RWPE2 (cell line): ENCODE data around the gene RAC3.

ENCODE experiments used
- ATAC-seq: fragments of 200-7000 bp; cut with Tn5 transposase; 3 replicates; pipeline ENCODE4 v1.9.1; 2021; ENCODE audit warnings: low read depth
- DNase-seq: peaks from one replicate; pipeline ENCODE4 v3.0.0-alpha.2; 2020; ENCODE audit warnings: low spot score
- H3K27ac ChIP-seq: fragments of 450-650 bp; 2 replicates; pipeline ENCODE4 v1.5.1; 2017; ENCODE audit warnings: mild to moderate bottlenecking; ENCODE audit not compliant: poor library complexity, severe bottlenecking
- H3K27me3 ChIP-seq: fragments of 250-450 bp; sonication (Bioruptor Pico); 2 replicates; pipeline ENCODE4 v1.5.1; 2021; ENCODE audit warnings: mild to moderate bottlenecking, moderate library complexity; ENCODE audit not compliant: insufficient read depth, poor library complexity, severe bottlenecking
- H3K36me3 ChIP-seq: fragments of 250-450 bp; sonication (Bioruptor Pico); 2 replicates; pipeline ENCODE4 v1.5.1; 2020; ENCODE audit warnings: low read depth, mild to moderate bottlenecking, moderate library complexity
- H3K4me1 ChIP-seq: fragments of 250-450 bp; sonication (Bioruptor Pico); 2 replicates; pipeline ENCODE4 v1.5.1; 2021; ENCODE audit warnings: mild to moderate bottlenecking, moderate library complexity; ENCODE audit not compliant: insufficient read depth, poor library complexity, severe bottlenecking
- H3K4me3 ChIP-seq: fragments of 250-450 bp; sonication (Bioruptor Pico); 2 replicates; pipeline ENCODE4 v1.5.1; 2021; ENCODE audit warnings: mild to moderate bottlenecking, moderate library complexity; ENCODE audit not compliant: severe bottlenecking
- H3K9me3 ChIP-seq: fragments of 250-450 bp; sonication (Bioruptor Pico); 2 replicates; pipeline ENCODE4 v1.5.1; 2021; ENCODE audit warnings: mild to moderate bottlenecking, moderate library complexity; ENCODE audit not compliant: severe bottlenecking
- TF ChIP-seq, protein P1 (sequence below): fragments of 450-650 bp; IDR thresholded peaks from one replicate; pipeline ENCODE4 v1.5.1; 2017; ENCODE audit warnings: mild to moderate bottlenecking, moderate library complexity; ENCODE audit not compliant: poor library complexity, severe bottlenecking

RAC3 gene

DNA sequence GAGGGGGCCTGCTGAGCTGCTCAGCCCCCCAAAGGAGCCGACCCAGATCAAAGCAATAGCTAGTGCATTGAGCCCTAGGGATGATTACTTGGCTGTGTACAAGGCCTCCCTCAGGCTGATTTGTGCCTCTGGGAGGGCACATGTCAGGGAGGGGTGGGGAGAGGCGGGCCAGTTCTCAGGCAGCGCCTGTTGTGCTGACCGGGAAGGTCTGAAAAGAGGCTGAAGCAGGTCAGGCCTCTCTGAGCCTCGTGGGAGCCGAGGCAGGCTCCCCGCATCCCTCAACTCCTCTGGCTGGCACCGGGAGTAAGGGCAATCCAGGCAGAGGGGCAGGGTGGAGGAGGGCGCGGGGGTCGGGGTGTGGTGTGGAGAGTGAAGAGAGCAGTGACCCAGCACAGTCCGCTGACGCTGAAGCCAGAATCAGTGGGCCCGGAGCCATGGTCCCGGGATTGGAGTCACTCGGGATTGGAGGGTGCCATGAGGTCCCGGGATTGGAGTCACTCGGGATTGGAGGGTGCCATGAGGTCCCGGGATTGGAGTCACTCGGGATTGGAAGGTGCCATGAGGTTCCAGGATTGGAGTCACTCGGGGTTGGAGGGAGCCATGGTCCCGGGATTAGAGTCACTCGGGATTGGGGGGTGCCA is 3.0 kb downstream of the RAC3 start:
- H3K27me3 ChIP-seq = no peaks in the 10 kb centered on the region
- peaks cover 18% of the 10 kb centered on the region for H3K36me3 ChIP-seq
- no peak overlapping the region for H3K27ac ChIP-seq
- H3K4me3 ChIP-seq = no peak overlapping the region
- no peaks in the 10 kb centered on the region for H3K9me3 ChIP-seq
- TF ChIP-seq, protein P1, sequence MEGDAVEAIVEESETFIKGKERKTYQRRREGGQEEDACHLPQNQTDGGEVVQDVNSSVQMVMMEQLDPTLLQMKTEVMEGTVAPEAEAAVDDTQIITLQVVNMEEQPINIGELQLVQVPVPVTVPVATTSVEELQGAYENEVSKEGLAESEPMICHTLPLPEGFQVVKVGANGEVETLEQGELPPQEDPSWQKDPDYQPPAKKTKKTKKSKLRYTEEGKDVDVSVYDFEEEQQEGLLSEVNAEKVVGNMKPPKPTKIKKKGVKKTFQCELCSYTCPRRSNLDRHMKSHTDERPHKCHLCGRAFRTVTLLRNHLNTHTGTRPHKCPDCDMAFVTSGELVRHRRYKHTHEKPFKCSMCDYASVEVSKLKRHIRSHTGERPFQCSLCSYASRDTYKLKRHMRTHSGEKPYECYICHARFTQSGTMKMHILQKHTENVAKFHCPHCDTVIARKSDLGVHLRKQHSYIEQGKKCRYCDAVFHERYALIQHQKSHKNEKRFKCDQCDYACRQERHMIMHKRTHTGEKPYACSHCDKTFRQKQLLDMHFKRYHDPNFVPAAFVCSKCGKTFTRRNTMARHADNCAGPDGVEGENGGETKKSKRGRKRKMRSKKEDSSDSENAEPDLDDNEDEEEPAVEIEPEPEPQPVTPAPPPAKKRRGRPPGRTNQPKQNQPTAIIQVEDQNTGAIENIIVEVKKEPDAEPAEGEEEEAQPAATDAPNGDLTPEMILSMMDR = no peak
- DNase-seq (no peak), ATAC-seq (no peak)
- no peaks in the 10 kb centered on the region for H3K4me1 ChIP-seq

DNA sequence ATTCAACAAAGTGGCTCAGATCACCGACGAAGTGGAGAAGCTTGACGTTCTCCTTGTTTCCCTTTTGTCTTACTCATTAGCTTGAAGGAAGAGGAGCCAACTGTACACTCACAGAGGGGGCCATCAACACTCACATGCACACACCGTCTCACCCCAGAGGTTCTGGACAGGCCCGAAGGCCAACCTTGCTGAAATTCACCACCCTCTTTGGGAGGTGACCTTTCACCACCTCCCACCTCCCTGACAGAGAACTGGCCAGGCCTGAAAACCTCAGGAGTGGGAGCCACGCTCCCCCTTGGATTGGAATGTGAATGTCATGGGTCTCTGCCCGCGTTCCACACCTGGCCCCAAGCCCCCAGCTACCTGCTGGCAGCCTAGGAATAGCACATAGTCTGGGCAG is 4.0 kb downstream of the RAC3 start:
- TF ChIP-seq, protein P1 = no peak
- H3K36me3 ChIP-seq = peaks cover 18% of the 10 kb centered on the region
- H3K4me3 ChIP-seq = no peak overlapping the region
- no peak overlapping the region for H3K27ac ChIP-seq
- DNase-seq = no peak
- ATAC-seq = no peak
- no peaks in the 10 kb centered on the region for H3K4me1 ChIP-seq
- H3K9me3 ChIP-seq = no peaks in the 10 kb centered on the region
- no peaks in the 10 kb centered on the region for H3K27me3 ChIP-seq

DNA sequence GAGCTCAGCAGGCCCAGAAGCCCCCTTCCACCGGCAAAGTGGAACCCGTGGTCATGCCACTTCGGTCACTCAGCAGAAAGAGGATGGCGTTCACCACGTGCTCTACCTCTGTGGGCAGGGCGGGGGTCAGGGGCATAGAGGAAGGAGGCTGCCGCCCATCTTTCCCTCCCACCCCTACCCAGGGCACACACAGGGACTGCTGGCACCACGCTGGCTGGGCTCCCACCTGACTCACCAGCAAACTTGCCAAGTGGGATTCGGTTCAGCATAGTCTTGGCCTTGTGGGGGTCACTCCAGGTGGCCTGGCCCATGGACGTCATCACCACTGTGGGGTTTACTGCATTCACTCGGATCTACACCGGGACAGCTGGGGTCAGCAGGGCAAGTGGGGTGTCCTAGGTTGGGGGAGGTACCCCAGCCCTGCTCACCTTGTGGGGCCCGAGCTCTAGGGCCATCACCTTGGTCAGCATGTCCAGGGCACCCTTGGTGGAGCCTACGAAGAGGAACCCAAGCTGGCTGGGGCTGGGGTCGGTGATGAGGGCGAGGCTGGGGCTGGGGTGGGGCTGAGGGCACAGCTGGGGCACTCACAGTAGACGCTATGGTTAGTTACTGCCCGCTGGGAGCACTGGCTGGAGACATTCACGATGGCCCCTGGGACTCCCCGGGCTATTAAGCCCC is 4.6 kb downstream of the RAC3 start:
- DNase-seq (no peak), ATAC-seq (no peak)
- no peak overlapping the region for H3K27ac ChIP-seq
- TF ChIP-seq, protein P1 = no peak
- no peaks in the 10 kb centered on the region for H3K9me3 ChIP-seq
- peaks cover 18% of the 10 kb centered on the region for H3K36me3 ChIP-seq
- H3K4me3 ChIP-seq = peak overlapping the region; percentile 65
- no peaks in the 10 kb centered on the region for H3K4me1 ChIP-seq
- H3K27me3 ChIP-seq = no peaks in the 10 kb centered on the region

DNA sequence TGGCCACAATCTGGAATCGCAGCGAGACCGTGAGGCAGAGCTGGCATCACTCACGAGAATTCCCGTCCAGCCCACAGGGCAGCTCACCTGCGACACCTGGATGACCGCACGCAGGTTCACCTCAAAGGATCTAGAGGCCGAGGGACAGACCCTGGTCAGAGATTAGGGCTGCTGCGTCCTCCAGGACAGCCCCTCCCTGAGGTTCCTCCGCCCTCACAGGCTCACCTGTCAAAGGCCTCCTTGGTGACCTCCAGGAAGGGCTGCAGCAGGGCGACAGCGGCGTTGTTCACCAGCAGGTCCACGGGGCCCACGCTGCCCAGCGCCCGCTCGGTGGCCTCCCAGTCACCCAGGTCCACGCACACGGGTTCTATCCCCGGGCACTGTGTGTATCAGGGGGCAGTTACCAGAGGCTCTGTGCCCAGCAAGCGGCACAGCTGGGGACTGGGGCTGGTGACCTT is 5.2 kb downstream of the RAC3 start:
- H3K27me3 ChIP-seq = no peaks in the 10 kb centered on the region
- peak overlapping the region; percentile 65 for H3K4me3 ChIP-seq
- DNase-seq (no peak), ATAC-seq (no peak)
- peak overlapping the region; percentile 35 for H3K27ac ChIP-seq
- H3K9me3 ChIP-seq = no peaks in the 10 kb centered on the region
- no peaks in the 10 kb centered on the region for H3K4me1 ChIP-seq
- peaks cover 18% of the 10 kb centered on the region for H3K36me3 ChIP-seq
- TF ChIP-seq, protein P1 = no peak
